Effector CD4-positive, alpha-beta T cell (primary cell): ENCODE results near the gene NIPAL3.

Source experiments
- DNase-seq: peaks from one replicate; pipeline ENCODE4 v3.0.0-alpha.2; 2020

NIPAL3 gene

GRCh38 chr1:24463776-24464735 lies 48.5 kb downstream of the NIPAL3 start:
- no peak for DNase-seq

GRCh38 chr1:24465099-24465498 lies 49.5 kb downstream of the NIPAL3 start:
- DNase-seq, result no peak

GRCh38 chr1:24465638-24466037 lies 50.0 kb downstream of the NIPAL3 start:
- no peak for DNase-seq

GRCh38 chr1:24468685-24469316 lies 53.2 kb downstream of the NIPAL3 start:
- DNase-seq, result no peak

GRCh38 chr1:24470592-24470991 lies 55.0 kb downstream of the NIPAL3 start:
- DNase-seq, result no peak

GRCh38 chr1:24472527-24473251 lies 57.1 kb downstream of the NIPAL3 start:
- no peak for DNase-seq

- DNase-seq, result no peak
These were observed 58.6 kb downstream of the NIPAL3 start for GRCh38 chr1:24474193-24474592.

GRCh38 chr1:24475700-24476099 lies 60.1 kb downstream of the NIPAL3 start:
- DNase-seq, result no peak

GRCh38 chr1:24476571-24476970 lies 61.0 kb downstream of the NIPAL3 start:
- no peak for DNase-seq

- no peak for DNase-seq
These were observed 61.7 kb downstream of the NIPAL3 start for GRCh38 chr1:24477309-24477708.

GRCh38 chr1:24481101-24481500 lies 65.5 kb downstream of the NIPAL3 start:
- DNase-seq, result peak; percentile 43

- peak; percentile 35 for DNase-seq
These were observed 66.4 kb downstream of the NIPAL3 start for GRCh38 chr1:24481843-24482610.

GRCh38 chr1:24483441-24483840 lies 67.8 kb downstream of the NIPAL3 start:
- DNase-seq, result no peak

GRCh38 chr1:24484199-24484598 lies 68.6 kb downstream of the NIPAL3 start:
- no peak for DNase-seq

- peak; percentile 48 for DNase-seq
These were observed 70.9 kb downstream of the NIPAL3 start for GRCh38 chr1:24486331-24487065.

GRCh38 chr1:24487455-24487854 lies 71.9 kb downstream of the NIPAL3 start:
- no peak for DNase-seq

- DNase-seq, result peak; percentile 46
These were observed 72.6 kb downstream of the NIPAL3 start for GRCh38 chr1:24488159-24488558.

- DNase-seq, result no peak
These were observed 74.1 kb downstream of the NIPAL3 start for GRCh38 chr1:24489674-24490073.

- DNase-seq, result no peak
These were observed 74.6 kb downstream of the NIPAL3 start for GRCh38 chr1:24490101-24490781.

GRCh38 chr1:24491577-24492360 lies 76.2 kb downstream of the NIPAL3 start:
- DNase-seq, result no peak
